OCI-LY1 (cell line): ENCODE results near the gene TBC1D14.

ENCODE experiments used
- CTCF ChIP-seq: fragments of 200-600 bp; sonication (generic), shearing (Covaris generic); IDR thresholded peaks from 2 replicates; pipeline ENCODE4 v1.5.1; 2017; ENCODE audit warnings: mild to moderate bottlenecking, antibody characterized with exemption, low read length, moderate library complexity, mixed read lengths
- EZH2 ChIP-seq: fragments of 200-600 bp; sonication (generic), shearing (Covaris generic); IDR thresholded peaks from 2 replicates; pipeline ENCODE4 v1.8.0; 2017; ENCODE audit warnings: borderline replicate concordance, mixed run types, mild to moderate bottlenecking, antibody characterized with exemption, low read length, moderate library complexity, mixed read lengths

DNA sequence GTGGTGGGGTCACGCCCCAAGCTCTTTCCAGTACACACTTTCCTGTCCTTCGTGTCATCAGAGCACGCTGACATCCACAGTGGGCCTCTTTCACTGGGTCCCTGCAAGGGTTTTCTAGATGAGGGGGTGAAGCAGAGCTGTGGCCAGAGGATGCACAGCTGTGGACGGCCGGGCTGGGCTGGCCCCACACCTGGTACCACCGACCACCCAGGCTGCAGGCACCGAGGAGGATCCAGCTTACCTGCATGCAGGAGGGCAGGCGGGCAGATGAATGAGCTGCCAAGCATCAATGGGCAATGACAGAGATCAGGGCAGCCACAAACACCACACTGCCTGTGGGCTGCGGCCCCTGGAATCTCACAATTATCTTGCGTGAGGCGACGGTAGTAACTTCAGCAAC lies 167.7 kb downstream of the TBC1D14 start:
- TF ChIP-seq CTCF (no peak), EZH2 (no peak)
